ENCODE measurements around the gene MCM3AP. TPM values are rescaled to one million over a fixed set of nuclear protein-coding genes. Genes with fewer than 3 reads are reported as not detected.
"Not testable (repeated sequence)": the region's sequence is repeated elsewhere in the genome, so short reads cannot be mapped to it uniquely, and the experiment has no call there.

MCM3AP gene
- total RNA-seq, 2 donors from 2014 or later = 52.7 to 102 TPM

GRCh38 chr21:46243325-46243724 is 42.1 kb downstream of the MCM3AP start:
- no peak for TF ChIP-seq POLR2A (IDR thresholded peaks at IDR 0.05)
- no peak for TF ChIP-seq CTCF (IDR thresholded peaks at IDR 0.05)
- intact Hi-C loops (cut with DNase I) = no loop called here
- H3K4me1 ChIP-seq = no peaks in the 10 kb centered on the region
- peaks cover 6 to 46% of the 10 kb centered on the region in 2 donors for H3K36me3 ChIP-seq (replicated peaks in 1 of 2; ENCODE audit: insufficient read depth in 1 of 2, low read depth in 2 of 2)
- WGBS, 2 donors = 94 to 95% methylated on average over 4 to 8 of the region's 8 CpGs
- no peaks in the 10 kb centered on the region for H3K9me3 ChIP-seq
- H3K4me3 ChIP-seq = no peak overlapping the region
- DNase-seq = no peak
- no peak for ATAC-seq
- no peak overlapping the region for H3K27ac ChIP-seq
- no peaks in the 10 kb centered on the region for H3K27me3 ChIP-seq

GRCh38 chr21:46241577-46241976 is 43.8 kb downstream of the MCM3AP start:
- WGBS, 2 donors = 83 to 88% methylated on average over 1 of the region's 1 CpG
- H3K9me3 ChIP-seq; intact Hi-C loops (cut with DNase I); H3K4me1 ChIP-seq; DNase-seq; H3K27me3 ChIP-seq; ATAC-seq; H3K27ac ChIP-seq; H3K4me3 ChIP-seq: not testable (repeated sequence)
- peaks cover 8 to 45% of the 10 kb centered on the region in 2 donors for H3K36me3 ChIP-seq (replicated peaks in 1 of 2; ENCODE audit: insufficient read depth in 1 of 2, low read depth in 2 of 2)

- Histone ChIP-seq H3K4me1 (no peaks in the 10 kb centered on the region), H3K27ac (no peak overlapping the region), H3K4me3 (no peak overlapping the region), H3K9me3 (no peaks in the 10 kb centered on the region), H3K36me3 (replicated peaks in 1 of 2; ENCODE audit: insufficient read depth in 1 of 2, low read depth in 2 of 2) (peaks cover 4 to 48% of the 10 kb centered on the region in 2 donors), H3K27me3 (no peaks in the 10 kb centered on the region)
- WGBS, 2 donors = 79 to 87% methylated on average over 7 of the region's 7 CpGs
- no peak for TF ChIP-seq POLR2A (IDR thresholded peaks at IDR 0.05)
- TF ChIP-seq CTCF (IDR thresholded peaks at IDR 0.05) = no peak
- no peak for ATAC-seq
- no peak for DNase-seq
- intact Hi-C loops (cut with DNase I) = no loop called here
Observed at GRCh38 chr21:46239817-46240325, 45.5 kb downstream of the MCM3AP start.

GRCh38 chr21:46237474-46237873 is 47.9 kb downstream of the MCM3AP start:
- no peak for ATAC-seq
- Histone ChIP-seq H3K4me1 (no peaks in the 10 kb centered on the region), H3K36me3 (replicated peaks in 1 of 2; ENCODE audit: insufficient read depth in 1 of 2, low read depth in 2 of 2) (peaks cover 4 to 32% of the 10 kb centered on the region in 2 donors), H3K27ac (no peak overlapping the region), H3K27me3 (no peaks in the 10 kb centered on the region), H3K9me3 (no peaks in the 10 kb centered on the region), H3K4me3 (no peak overlapping the region)
- WGBS, 2 donors = 89% methylated on average over 5 of the region's 5 CpGs; no CpG with 5 or more reads in 1 of the 2 donors
- TF ChIP-seq CTCF (IDR thresholded peaks at IDR 0.05) (no peak), POLR2A (IDR thresholded peaks at IDR 0.05) (no peak)
- intact Hi-C loops (cut with DNase I) = no loop called here
- no peak for DNase-seq

GRCh38 chr21:46234436-46234950 is 50.9 kb downstream of the MCM3AP start:
- peaks cover 4 to 19% of the 10 kb centered on the region in 2 donors for H3K36me3 ChIP-seq (replicated peaks in 1 of 2; ENCODE audit: insufficient read depth in 1 of 2, low read depth in 2 of 2)
- DNase-seq = no peak
- intact Hi-C loops (cut with DNase I) = no loop called here
- H3K4me1 ChIP-seq = peaks cover 4% of the 10 kb centered on the region
- H3K27ac ChIP-seq = no peak overlapping the region
- TF ChIP-seq CTCF (IDR thresholded peaks at IDR 0.05) = no peak
- TF ChIP-seq POLR2A (IDR thresholded peaks at IDR 0.05) = no peak
- no peaks in the 10 kb centered on the region for H3K27me3 ChIP-seq
- H3K4me3 ChIP-seq = no peak overlapping the region
- no peak for ATAC-seq
- 74 to 75% methylated on average over 5 of the region's 5 CpGs for WGBS, 2 donors
- no peaks in the 10 kb centered on the region for H3K9me3 ChIP-seq

All from body of pancreas (tissue), 4 donors.